Measurements from ENCODE around the gene MERTK. TPM values are rescaled to one million over a fixed set of nuclear protein-coding genes. Genes with fewer than 3 reads are reported as not detected.

The MERTK gene
- total RNA-seq, 1 experiment from 2014 or later = 2.1 TPM

DNA sequence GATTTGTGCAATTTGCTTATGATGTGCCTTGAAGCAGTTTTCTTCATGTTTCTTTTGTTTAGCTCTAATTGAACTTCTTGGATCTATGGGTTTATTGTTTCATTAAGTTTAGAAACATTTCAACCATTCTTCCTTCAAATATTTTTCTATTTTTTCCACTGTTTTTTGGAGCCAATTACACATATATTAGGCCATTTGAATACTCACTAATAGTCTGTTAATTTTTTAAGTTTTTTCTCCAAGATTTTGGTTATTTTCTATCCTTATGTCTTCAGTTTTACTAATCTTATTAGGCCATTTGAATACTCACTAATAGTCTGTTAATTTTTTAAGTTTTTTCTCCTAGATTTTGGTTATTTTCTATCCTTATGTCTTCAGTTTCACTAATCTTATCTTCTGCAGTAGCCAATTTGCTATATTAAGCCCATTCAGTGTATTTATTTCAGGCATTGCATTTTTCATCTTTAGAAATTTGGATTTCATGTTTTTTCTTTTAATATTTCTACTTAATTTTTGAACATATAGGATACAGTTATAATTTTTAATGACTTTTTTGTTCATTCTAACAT lies 147.1 kb downstream of the MERTK start:
- peaks cover 8% of the 10 kb centered on the region for H3K4me1 Mint-ChIP-seq (ENCODE audit: low read depth, unreplicated experiment)
- TF ChIP-seq, protein P1, sequence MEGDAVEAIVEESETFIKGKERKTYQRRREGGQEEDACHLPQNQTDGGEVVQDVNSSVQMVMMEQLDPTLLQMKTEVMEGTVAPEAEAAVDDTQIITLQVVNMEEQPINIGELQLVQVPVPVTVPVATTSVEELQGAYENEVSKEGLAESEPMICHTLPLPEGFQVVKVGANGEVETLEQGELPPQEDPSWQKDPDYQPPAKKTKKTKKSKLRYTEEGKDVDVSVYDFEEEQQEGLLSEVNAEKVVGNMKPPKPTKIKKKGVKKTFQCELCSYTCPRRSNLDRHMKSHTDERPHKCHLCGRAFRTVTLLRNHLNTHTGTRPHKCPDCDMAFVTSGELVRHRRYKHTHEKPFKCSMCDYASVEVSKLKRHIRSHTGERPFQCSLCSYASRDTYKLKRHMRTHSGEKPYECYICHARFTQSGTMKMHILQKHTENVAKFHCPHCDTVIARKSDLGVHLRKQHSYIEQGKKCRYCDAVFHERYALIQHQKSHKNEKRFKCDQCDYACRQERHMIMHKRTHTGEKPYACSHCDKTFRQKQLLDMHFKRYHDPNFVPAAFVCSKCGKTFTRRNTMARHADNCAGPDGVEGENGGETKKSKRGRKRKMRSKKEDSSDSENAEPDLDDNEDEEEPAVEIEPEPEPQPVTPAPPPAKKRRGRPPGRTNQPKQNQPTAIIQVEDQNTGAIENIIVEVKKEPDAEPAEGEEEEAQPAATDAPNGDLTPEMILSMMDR (IDR thresholded peaks at IDR 0.05; ENCODE audit: unreplicated experiment) = no peak
- no peaks in the 10 kb centered on the region for H3K36me3 Mint-ChIP-seq (ENCODE audit: insufficient read depth, unreplicated experiment)
- H3K27me3 Mint-ChIP-seq (ENCODE audit: unreplicated experiment) = peaks cover 7% of the 10 kb centered on the region
- no TSS peak for BruUV-seq (replicated peaks)
- CTCF ChIA-PET = interaction anchor here (0.7 kb wide), 1 partner anchor 27 kb away, joined by 3 read pairs; no protein-coding TSS in a partner anchor
- intact Hi-C loops (cut with micrococcal nuclease; ENCODE audit: unreplicated experiment) = no loop called here
- no peak overlapping the region for H3K27ac Mint-ChIP-seq (ENCODE audit: unreplicated experiment)
- no peaks in the 10 kb centered on the region for H3K9me3 Mint-ChIP-seq (ENCODE audit: low read depth, unreplicated experiment)
- no peak overlapping the region for H3K4me3 Mint-ChIP-seq (ENCODE audit: low read depth, unreplicated experiment)
- no peak for DNase-seq

DNA sequence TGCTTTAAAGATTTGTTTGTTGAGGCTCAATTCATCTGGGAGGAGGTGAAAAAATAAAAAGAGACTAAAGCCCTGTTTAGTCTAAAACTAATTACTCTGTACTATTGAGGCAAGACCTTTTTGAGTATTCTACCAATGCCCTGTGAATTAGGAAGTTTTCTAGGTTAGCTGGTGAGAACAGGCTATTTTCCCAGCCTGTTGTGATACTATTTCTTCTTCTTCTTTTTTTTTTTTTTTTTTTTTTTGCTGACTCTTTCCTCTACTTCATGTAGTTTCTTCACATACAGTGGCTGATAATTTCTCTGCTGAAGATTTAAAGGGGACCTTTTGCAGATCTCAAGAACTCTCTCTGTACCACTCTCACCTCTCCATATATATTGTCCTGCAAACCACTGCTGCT lies 147.8 kb downstream of the MERTK start:
- no peaks in the 10 kb centered on the region for H3K9me3 Mint-ChIP-seq (ENCODE audit: low read depth, unreplicated experiment)
- H3K4me1 Mint-ChIP-seq (ENCODE audit: low read depth, unreplicated experiment) = peaks cover 8% of the 10 kb centered on the region
- no peaks in the 10 kb centered on the region for H3K36me3 Mint-ChIP-seq (ENCODE audit: insufficient read depth, unreplicated experiment)
- TF ChIP-seq, protein P1 (IDR thresholded peaks at IDR 0.05; ENCODE audit: unreplicated experiment) = no peak
- CTCF ChIA-PET = interaction anchor here (0.5 to 1.5 kb wide), 3 partner anchors 28 to 987 kb away, joined by 3 to 9 read pairs (median 5); no protein-coding TSS in a partner anchor
- no peak overlapping the region for H3K27ac Mint-ChIP-seq (ENCODE audit: unreplicated experiment)
- BruUV-seq (replicated peaks) = no TSS peak
- intact Hi-C loops (cut with micrococcal nuclease; ENCODE audit: unreplicated experiment) = no loop called here
- H3K4me3 Mint-ChIP-seq (ENCODE audit: low read depth, unreplicated experiment) = no peak overlapping the region
- no peak for DNase-seq
- H3K27me3 Mint-ChIP-seq (ENCODE audit: unreplicated experiment) = peaks cover 7% of the 10 kb centered on the region

DNA sequence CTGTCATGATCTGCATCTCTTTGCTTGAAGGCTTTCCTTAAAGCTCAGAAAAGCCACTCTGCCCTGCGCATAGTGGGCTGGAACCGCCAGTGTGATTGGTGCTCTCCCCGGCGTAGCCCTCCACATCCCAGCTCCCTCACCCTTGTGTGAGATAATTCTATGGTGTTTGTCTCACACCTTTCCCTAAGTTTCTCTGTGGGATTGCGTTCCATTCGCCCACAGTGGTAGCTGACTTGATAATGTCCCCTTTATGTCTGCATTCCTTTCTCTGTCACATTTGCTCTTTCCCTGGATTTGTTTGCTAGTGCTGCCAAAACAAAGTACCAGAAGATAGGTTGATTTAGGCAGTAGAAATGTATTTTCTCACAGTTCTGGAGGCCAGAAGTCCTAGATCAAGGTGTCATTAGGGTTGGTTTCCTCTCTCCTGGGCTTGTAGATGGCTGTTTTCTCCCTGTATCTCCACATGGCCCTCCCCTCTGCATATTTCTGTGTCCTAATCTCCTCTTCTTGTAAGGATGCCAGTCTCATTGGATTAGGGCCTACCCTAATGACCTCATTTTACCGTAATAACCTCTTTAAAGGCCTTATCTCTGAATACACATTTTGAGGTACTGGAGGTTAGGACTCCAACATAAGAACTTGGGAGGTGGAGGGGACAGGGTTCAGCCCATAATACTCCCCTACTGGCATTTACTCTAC lies 149.3 kb downstream of the MERTK start:
- H3K27me3 Mint-ChIP-seq (ENCODE audit: unreplicated experiment) = peaks cover 7% of the 10 kb centered on the region
- no peak overlapping the region for H3K4me3 Mint-ChIP-seq (ENCODE audit: low read depth, unreplicated experiment)
- CTCF ChIA-PET = interaction anchor here (0.6 to 1.5 kb wide), 3 partner anchors 149 to 160 kb away, joined by 4 to 5 read pairs (median 5); partner anchors contain the start of gene MERTK
- no TSS peak for BruUV-seq (replicated peaks)
- TF ChIP-seq, protein P1 (IDR thresholded peaks at IDR 0.05; ENCODE audit: unreplicated experiment) = no peak
- H3K9me3 Mint-ChIP-seq (ENCODE audit: low read depth, unreplicated experiment) = no peaks in the 10 kb centered on the region
- no peak overlapping the region for H3K27ac Mint-ChIP-seq (ENCODE audit: unreplicated experiment)
- peaks cover 8% of the 10 kb centered on the region for H3K4me1 Mint-ChIP-seq (ENCODE audit: low read depth, unreplicated experiment)
- intact Hi-C loops (cut with micrococcal nuclease; ENCODE audit: unreplicated experiment) = loop anchor here (1.0 kb wide), 2 partner anchors 147 to 160 kb away; no protein-coding TSS in a partner anchor
- no peak for DNase-seq
- H3K36me3 Mint-ChIP-seq (ENCODE audit: insufficient read depth, unreplicated experiment) = no peaks in the 10 kb centered on the region

DNA sequence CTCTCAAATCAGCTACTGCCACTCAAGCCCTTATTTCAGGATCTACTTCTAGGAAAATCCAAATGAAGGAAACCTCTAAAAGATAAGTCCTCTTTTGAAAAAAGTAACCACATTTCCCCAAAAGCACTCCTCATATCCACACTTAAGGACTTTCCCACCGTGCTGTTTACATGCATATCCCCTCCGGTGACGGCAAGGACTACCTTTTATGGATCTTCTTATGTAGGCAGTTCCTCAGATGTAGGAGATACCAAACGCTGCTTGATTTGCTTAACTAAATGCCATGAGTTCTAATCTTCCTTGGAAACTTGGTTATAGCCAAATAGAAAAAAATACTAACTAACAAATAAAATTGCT lies 149.8 kb downstream of the MERTK start:
- intact Hi-C loops (cut with micrococcal nuclease; ENCODE audit: unreplicated experiment) = loop anchor here (1.0 kb wide), 2 partner anchors 148 to 161 kb away; no protein-coding TSS in a partner anchor
- Mint-ChIP-seq H3K4me1 (ENCODE audit: low read depth, unreplicated experiment) (peaks cover 10% of the 10 kb centered on the region), H3K36me3 (ENCODE audit: insufficient read depth, unreplicated experiment) (no peaks in the 10 kb centered on the region), H3K9me3 (ENCODE audit: low read depth, unreplicated experiment) (no peaks in the 10 kb centered on the region), H3K4me3 (ENCODE audit: low read depth, unreplicated experiment) (no peak overlapping the region), H3K27me3 (ENCODE audit: unreplicated experiment) (peaks cover 7% of the 10 kb centered on the region), H3K27ac (ENCODE audit: unreplicated experiment) (no peak overlapping the region)
- no TSS peak for BruUV-seq (replicated peaks)
- TF ChIP-seq, protein P1 (IDR thresholded peaks at IDR 0.05; ENCODE audit: unreplicated experiment) = no peak
- CTCF ChIA-PET = no interaction called here
- DNase-seq = no peak
